K562 (cell line): ENCODE results near the gene BDH1. TPM values are rescaled to one million over a fixed set of nuclear protein-coding genes. Genes with fewer than 3 reads are reported as not detected.

Source experiments
- ATAC-seq: fragments of 200-7000 bp; cut with Tn5 transposase; 3 replicates; pipeline ENCODE4 v1.9.1; 2020; ENCODE audit warnings: moderate library complexity
- BruUV-seq: library from RNA; stranded (reverse); fragments of 400-500 nt; replicated peaks from 2 replicates; lab custom pipeline; 2021; lab: Mats Ljungman, UMichigan
- CTCF ChIA-PET: fragments of 300-600 bp; formaldehyde crosslinking; extraction: SDS; loops from one replicate; lab custom pipeline; 2021; ENCODE audit warnings: low intra/inter-chr PET ratio; lab: Yijun Ruan, JAX
- POLR2A ChIA-PET: fragments of 300-600, 350-650 bp; sonication (Branson Sonifier 250); formaldehyde crosslinking; extraction: SDS; loops from one replicate; lab custom pipeline; 2021; ENCODE audit warnings: antibody characterized with exemption, inconsistent platforms; lab: Yijun Ruan, JAX
- DNase-seq, 4 experiments: peaks; one replicate each; pipeline versions ENCODE4 v3.0.0 to v3.0.0-alpha.2; 2011 to 2018; ENCODE audit warnings: low spot score in 3 of 4, mixed read lengths in 3 of 4; ENCODE audit errors: extremely low read depth in 1 of 4
- FAIRE-seq: peaks from 2 replicates; lab custom pipeline; 2011; peaks lifted over from hg19 to GRCh38; lab: Jason Lieb, UNC
- H2AFZ ChIP-seq: 2 replicates; pipeline ENCODE4 v1.6.0; 2011; ENCODE audit warnings: low read depth, low read length, control low read depth, inconsistent platforms
- H3K27ac ChIP-seq: fragments of 200-600 bp; 3 replicates; pipeline ENCODE4 v1.8.0; 2011; ENCODE audit warnings: low read depth, mild to moderate bottlenecking, control low read depth, inconsistent platforms, low read length, moderate library complexity, mixed read lengths; ENCODE audit errors: extremely low read depth
- H3K27me3 ChIP-seq, 2 experiments: fragments of 300-600 bp in 1 of 2; 2 replicates in 1 of 2; 3 replicates in 1 of 2; pipeline versions ENCODE4 v1.6.0 to v1.8.0; 2011; ENCODE audit warnings: inconsistent platforms in 2 of 2, low read length in 2 of 2, mild to moderate bottlenecking in 1 of 2, mixed read lengths in 1 of 2, moderate library complexity in 1 of 2; ENCODE audit not compliant: control insufficient read depth in 2 of 2, insufficient read depth in 2 of 2
- H3K36me3 ChIP-seq: fragments of 300-600 bp; 3 replicates; pipeline ENCODE4 v1.8.0; 2011; ENCODE audit warnings: mild to moderate bottlenecking, low read length, inconsistent platforms; ENCODE audit not compliant: control insufficient read depth, insufficient read depth
- H3K4me1 ChIP-seq, 2 experiments: fragments of 200-600 bp in 1 of 2; replicated peaks in 1 of 2; 2 replicates in 1 of 2; 3 replicates in 1 of 2; pipeline versions ENCODE4 v1.5.1 to v1.8.0; 2011; ENCODE audit warnings: inconsistent platforms in 2 of 2, low read length in 2 of 2, mild to moderate bottlenecking in 1 of 2, mixed read lengths in 1 of 2, moderate library complexity in 1 of 2; ENCODE audit not compliant: control insufficient read depth in 2 of 2, insufficient read depth in 2 of 2
- H3K4me2 ChIP-seq: 2 replicates; pipeline ENCODE4 v1.6.1; 2011; ENCODE audit warnings: low read length, control low read depth, inconsistent platforms, mixed read lengths; ENCODE audit not compliant: insufficient read depth
- H3K4me3 ChIP-seq: fragments of 200-600 bp; sonication (generic), shearing (Covaris generic); 2 replicates; pipeline ENCODE4 v1.5.1; 2016; ENCODE audit warnings: control low read depth, inconsistent platforms
- H3K79me2 ChIP-seq: fragments of 200-600 bp; 3 replicates; pipeline ENCODE4 v1.8.0; 2011; ENCODE audit warnings: low read length, inconsistent platforms; ENCODE audit not compliant: control insufficient read depth, insufficient read depth
- H3K9ac ChIP-seq, 2 experiments: 2 replicates each; pipeline versions ENCODE4 v1.6.0 to v1.6.1; 2011; ENCODE audit warnings: low read depth in 2 of 2, low read length in 2 of 2, control low read depth in 1 of 2, inconsistent platforms in 1 of 2, mild to moderate bottlenecking in 1 of 2, mixed read lengths in 1 of 2; ENCODE audit not compliant: insufficient read depth in 1 of 2
- H3K9me1 ChIP-seq: one replicate; pipeline ENCODE4 v1.6.0; 2011; ENCODE audit warnings: inconsistent platforms, mild to moderate bottlenecking, low read length, moderate library complexity; ENCODE audit not compliant: control insufficient read depth, insufficient read depth
- H3K9me3 ChIP-seq: replicated peaks from 2 replicates; pipeline ENCODE4 v1.5.1; 2011; ENCODE audit warnings: low read depth, low read length, inconsistent platforms; ENCODE audit not compliant: control insufficient read depth, insufficient read depth
- H4K20me1 ChIP-seq: replicated peaks from 2 replicates; pipeline ENCODE4 v1.6.1; 2011; ENCODE audit warnings: low read length, inconsistent platforms, mixed read lengths; ENCODE audit not compliant: control insufficient read depth, insufficient read depth
- ADNP ChIP-seq: fragments of 200-800 bp; sonication (Bioruptor generic); IDR thresholded peaks from 2 replicates; pipeline ENCODE4 v1.6.1; 2016; ENCODE audit warnings: missing genetic modification characterization, missing compliant biosample characterization
- BCOR ChIP-seq: fragments of 450-650 bp; IDR thresholded peaks from 2 replicates; pipeline ENCODE4 v1.6.1; 2016
- BRD9 ChIP-seq: fragments of 450-650 bp; IDR thresholded peaks from 2 replicates; pipeline ENCODE4 v1.6.1; 2018; ENCODE audit warnings: low read depth; ENCODE audit not compliant: partially characterized antibody
- CEBPB ChIP-seq: fragments of 450-650 bp; IDR thresholded peaks from 2 replicates; pipeline ENCODE4 v1.6.1; 2016; ENCODE audit warnings: missing genetic modification characterization, missing compliant biosample characterization
- CEBPG ChIP-seq, 3 experiments: fragments of 200-800 bp in 1 of 3; sonication (Bioruptor generic) in 1 of 3; sonication (generic) in 1 of 3; formaldehyde crosslinking in 1 of 3; IDR thresholded peaks in 2 of 3; conservative IDR thresholded peaks in 1 of 3; 2 replicates each; pipeline versions ENCODE4 v1.6.1 to v1.8.0; 2016 to 2022; ENCODE audit warnings: missing compliant biosample characterization in 2 of 3, missing genetic modification characterization in 2 of 3, mild to moderate bottlenecking in 1 of 3, missing genetic modification reagents in 1 of 3
- CHD4 ChIP-seq: fragments of 200-600 bp; sonication (generic); IDR thresholded peaks from 3 replicates; pipeline ENCODE4 v1.6.1; 2012; ENCODE audit warnings: low read depth, mild to moderate bottlenecking, mixed read lengths, low read length, inconsistent platforms; ENCODE audit not compliant: insufficient read depth, insufficient replicate concordance, poor library complexity, severe bottlenecking
- ETS2 ChIP-seq: IDR thresholded peaks from 2 replicates; pipeline ENCODE4 v1.6.1; 2016; ENCODE audit warnings: borderline replicate concordance, missing genetic modification characterization, mild to moderate bottlenecking, moderate library complexity, missing compliant biosample characterization; ENCODE audit not compliant: poor library complexity, severe bottlenecking
- FOXK1 ChIP-seq: sonication (generic); formaldehyde crosslinking; IDR thresholded peaks from 2 replicates; pipeline ENCODE4 v1.8.0; 2022; ENCODE audit warnings: missing genetic modification reagents, mild to moderate bottlenecking, borderline replicate concordance
- HDAC2 ChIP-seq: fragments of 450-650 bp; IDR thresholded peaks from 2 replicates; pipeline ENCODE4 v1.6.1; 2016; ENCODE audit warnings: mild to moderate bottlenecking
- KDM1A ChIP-seq, 2 experiments: fragments of 450-650 bp; IDR thresholded peaks; 2 replicates each; pipeline ENCODE4 v1.6.1; 2016; ENCODE audit warnings: mild to moderate bottlenecking in 2 of 2
- MTA1 ChIP-seq: fragments of 450-650 bp; IDR thresholded peaks from 2 replicates; pipeline ENCODE4 v1.6.1; 2017; ENCODE audit warnings: borderline replicate concordance
- NFIC ChIP-seq: fragments of 450-650 bp; IDR thresholded peaks from 2 replicates; pipeline ENCODE4 v1.6.1; 2017; ENCODE audit warnings: mild to moderate bottlenecking, inconsistent platforms
- RB1 ChIP-seq: fragments of 450-650 bp; IDR thresholded peaks from 2 replicates; pipeline ENCODE4 v1.6.1; 2017; ENCODE audit warnings: low read depth, mild to moderate bottlenecking
- RBM25 ChIP-seq: fragments of 200-400 bp; formaldehyde crosslinking; IDR thresholded peaks from 2 replicates; pipeline ENCODE4 v1.6.1; 2018; ENCODE audit warnings: low read length, low read depth, moderate library complexity; ENCODE audit not compliant: severe bottlenecking
- SMARCA5 ChIP-seq: fragments of 450-650 bp; IDR thresholded peaks from 2 replicates; pipeline ENCODE4 v1.6.1; 2016
- ZFP36 ChIP-seq: fragments of 150-350 bp; IDR thresholded peaks from 2 replicates; pipeline ENCODE4 v1.6.1; 2018; ENCODE audit warnings: low read length, low read depth; ENCODE audit not compliant: partially characterized antibody
- WGBS: fragments of 100-300 bp; shearing (Covaris generic); methylation state at CpG from one replicate; pipeline ENCODE4 v1.1.6; 2016; ENCODE audit warnings: low coverage, mixed read lengths; ENCODE audit not compliant: insufficient coverage; ENCODE audit errors: missing lambda C conversion rate; 5-methylcytosine and 5-hydroxymethylcytosine counted together
- in situ Hi-C: fragments of 300-500 bp; cut with MboI; formaldehyde crosslinking; loops from 4 replicates; pipeline ENCODE4 v1.15.0; 2018; ENCODE audit warnings: inconsistent platforms, mixed read lengths
- intact Hi-C: fragments of 100-400 bp; cut with micrococcal nuclease; formaldehyde crosslinking; loops from 2 replicates; pipeline ENCODE4 v1.14.2; 2022
- polyA plus RNA-seq, 8 experiments: library from polyadenylated mRNA; depleted of rRNA in 4 of 8; stranded (reverse) in 5 of 8; unstranded in 3 of 8; fragments of >200 nt; fragmentation: Nextera tagmentation in 2 of 8; fragmentation: Illumina TruSeq in 1 of 8; extraction: Ambion mirVana in 2 of 8; extraction: Trizol in 1 of 8; gene quantifications; 2 replicates each; pipeline versions ENCODE4 v1.2.1 to v1.2.3, GENCODE V29; 2011 to 2014; ENCODE audit warnings: inconsistent platforms in 1 of 8, missing spikeins in 1 of 8
- total RNA-seq, 7 experiments: library from RNA; depleted of rRNA in 6 of 7; stranded (reverse); fragments of >200 nt in 6 of 7; fragmentation: Illumina TruSeq in 2 of 7; extraction: Trizol in 2 of 7; gene quantifications; 2 replicates each; pipeline versions ENCODE4 v1.2.1 to v1.2.3, GENCODE V29; 2011 to 2021; ENCODE audit warnings: low replicate concordance in 1 of 7
- TF ChIP-seq, protein P1 (sequence below): fragments of 250-450 bp; sonication (Bioruptor Pico); IDR thresholded peaks from 2 replicates; pipeline ENCODE4 v1.4.0; 2020; ENCODE audit warnings: mild to moderate bottlenecking, moderate library complexity, borderline replicate concordance

BDH1 gene
- total and polyA plus RNA-seq, 9 of the 15 experiments (the other 6 are each of a cell fraction or from before 2014, with no cell fraction given) = 0.07 to 0.89 (median 0.12) TPM; not detected in 3

DNA sequence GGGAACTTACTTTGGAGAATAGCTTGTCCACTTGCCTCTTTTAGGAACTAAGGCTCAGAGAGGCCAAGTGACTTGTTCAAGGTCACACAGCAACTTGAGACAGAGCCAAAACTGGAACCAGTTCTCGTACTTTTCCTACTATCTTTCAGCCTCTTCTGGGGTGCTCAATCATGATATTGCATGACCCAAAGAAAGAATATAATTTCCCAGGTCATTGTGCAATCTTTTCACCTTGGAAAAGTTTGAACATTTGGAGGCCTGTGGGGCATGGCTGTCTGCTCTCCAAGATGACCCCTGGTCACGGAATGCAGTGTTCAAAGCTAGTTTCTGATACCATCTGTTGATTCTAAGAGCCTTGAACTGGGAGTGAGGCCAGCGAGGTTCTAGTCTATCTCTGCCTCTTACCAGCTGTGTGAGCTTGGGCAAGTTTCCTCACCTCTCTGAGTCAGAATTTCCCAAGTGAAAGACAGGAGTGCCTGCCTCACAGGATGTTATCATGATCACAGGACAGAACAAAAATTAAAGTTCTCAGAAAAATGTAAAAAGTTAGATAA, 89.7 kb downstream of the BDH1 start:
- no peak overlapping the region for H3K27ac ChIP-seq
- CTCF ChIA-PET = no interaction called here
- intact Hi-C loops (no loop called here), in situ Hi-C loops (no loop called here)
- H3K27me3 ChIP-seq = peaks cover 22 to 58% of the 10 kb centered on the region in 2 experiments
- TF ChIP-seq RBM25 = peak; percentile 97
- TF ChIP-seq HDAC2 = peak; percentile 76; the same call in 1 of the 2 replicates
- no peak for TF ChIP-seq MTA1
- TF ChIP-seq SMARCA5 = peak; percentile 74; the same call in 1 of the 2 replicates
- TF ChIP-seq CHD4 = peak; percentile 78
- peak; percentile 93 for TF ChIP-seq BCOR
- TF ChIP-seq RB1 = 0 out of 2 replicates have a peak, but pooled peaks have one; percentile 22
- no peak for TF ChIP-seq FOXK1 (CRISPR knock-in tag)
- TF ChIP-seq, protein P1, sequence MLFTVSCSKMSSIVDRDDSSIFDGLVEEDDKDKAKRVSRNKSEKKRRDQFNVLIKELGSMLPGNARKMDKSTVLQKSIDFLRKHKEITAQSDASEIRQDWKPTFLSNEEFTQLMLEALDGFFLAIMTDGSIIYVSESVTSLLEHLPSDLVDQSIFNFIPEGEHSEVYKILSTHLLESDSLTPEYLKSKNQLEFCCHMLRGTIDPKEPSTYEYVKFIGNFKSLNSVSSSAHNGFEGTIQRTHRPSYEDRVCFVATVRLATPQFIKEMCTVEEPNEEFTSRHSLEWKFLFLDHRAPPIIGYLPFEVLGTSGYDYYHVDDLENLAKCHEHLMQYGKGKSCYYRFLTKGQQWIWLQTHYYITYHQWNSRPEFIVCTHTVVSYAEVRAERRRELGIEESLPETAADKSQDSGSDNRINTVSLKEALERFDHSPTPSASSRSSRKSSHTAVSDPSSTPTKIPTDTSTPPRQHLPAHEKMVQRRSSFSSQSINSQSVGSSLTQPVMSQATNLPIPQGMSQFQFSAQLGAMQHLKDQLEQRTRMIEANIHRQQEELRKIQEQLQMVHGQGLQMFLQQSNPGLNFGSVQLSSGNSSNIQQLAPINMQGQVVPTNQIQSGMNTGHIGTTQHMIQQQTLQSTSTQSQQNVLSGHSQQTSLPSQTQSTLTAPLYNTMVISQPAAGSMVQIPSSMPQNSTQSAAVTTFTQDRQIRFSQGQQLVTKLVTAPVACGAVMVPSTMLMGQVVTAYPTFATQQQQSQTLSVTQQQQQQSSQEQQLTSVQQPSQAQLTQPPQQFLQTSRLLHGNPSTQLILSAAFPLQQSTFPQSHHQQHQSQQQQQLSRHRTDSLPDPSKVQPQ (CRISPR knock-in tag) = no peak
- TF ChIP-seq ADNP (tag) = peak; percentile 52; the same call in 1 of the 2 replicates
- TF ChIP-seq KDM1A (IDR thresholded peaks at IDR 0.05) = peak in 1 of 2 experiments; percentile 75; a peak in 3 of 4 replicates
- peak; percentile 57 for TF ChIP-seq BRD9
- peak; percentile 63 for TF ChIP-seq NFIC
- TF ChIP-seq ETS2 (tag) = no peak
- peak; percentile 79 for TF ChIP-seq ZFP36
- no peak for TF ChIP-seq CEBPG (CRISPR knock-in tag; IDR thresholded peaks at IDR 0.05)
- TF ChIP-seq CEBPG (tag; conservative IDR thresholded peaks at IDR 0.05 in 1 of 2, IDR thresholded peaks at IDR 0.05 in 1 of 2) = peak; percentile 24 to 83; a peak in 2 of 4 replicates
- TF ChIP-seq CEBPB (tag) = peak; percentile 73
- POLR2A ChIA-PET = interaction anchor here (0.6 to 1.2 kb wide), 2 partner anchors 30 to 90 kb away, joined by 3 read pairs; no protein-coding TSS in a partner anchor
- no peak overlapping the region for H3K9ac ChIP-seq
- H3K4me3 ChIP-seq = no peak overlapping the region
- DNase-seq (no peak), ATAC-seq (no peak), FAIRE-seq (no peak)
- 0% methylated on average over 3 of the region's 3 CpGs for WGBS
- H3K4me2 ChIP-seq = no peak overlapping the region
- H3K9me3 ChIP-seq = no peaks in the 10 kb centered on the region
- no peaks in the 10 kb centered on the region for H3K79me2 ChIP-seq
- no peak overlapping the region for H2AFZ ChIP-seq
- H3K36me3 ChIP-seq = no peaks in the 10 kb centered on the region
- no peaks in the 10 kb centered on the region for H4K20me1 ChIP-seq
- H3K9me1 ChIP-seq = no peaks in the 10 kb centered on the region
- H3K4me1 ChIP-seq = no peaks in the 10 kb centered on the region
- BruUV-seq = no TSS peak
